MCF 10A (cell line): ENCODE results near the gene ZNF467. TPM values are rescaled to one million over a fixed set of nuclear protein-coding genes. Genes with fewer than 3 reads are reported as not detected.

Source experiments
- BruUV-seq: library from RNA; stranded (reverse); fragments of 400-500 nt; replicated peaks from 2 replicates; lab custom pipeline; 2021; lab: Mats Ljungman, UMichigan
- CTCF ChIA-PET: fragments of 300-600 bp; sonication (Branson Sonifier 250); formaldehyde crosslinking; extraction: SDS; loops from one replicate; lab custom pipeline; 2021; ENCODE audit warnings: antibody characterized with exemption, inconsistent platforms; lab: Yijun Ruan, JAX
- POLR2A ChIA-PET: fragments of 300-600, 350-650 bp; sonication (Branson Sonifier 250); formaldehyde crosslinking; extraction: SDS; loops from one replicate; lab custom pipeline; 2020; ENCODE audit warnings: antibody characterized with exemption, inconsistent platforms; lab: Yijun Ruan, JAX
- DNase-seq: peaks from one replicate; pipeline ENCODE4 v3.0.0-alpha.2; 2018; ENCODE audit not compliant: unreplicated experiment
- H3K27ac Mint-ChIP-seq: one replicate; pipeline ENCODE4 v1.8.0; 2022; ENCODE audit warnings: mild to moderate bottlenecking, low read depth, mixed read lengths; ENCODE audit not compliant: unreplicated experiment
- H3K27me3 Mint-ChIP-seq: one replicate; pipeline ENCODE4 v1.8.0; 2022; ENCODE audit warnings: mixed read lengths; ENCODE audit not compliant: insufficient read depth, unreplicated experiment
- H3K36me3 Mint-ChIP-seq: one replicate; pipeline ENCODE4 v1.8.0; 2022; ENCODE audit warnings: mild to moderate bottlenecking, moderate library complexity, mixed read lengths; ENCODE audit not compliant: insufficient read depth, unreplicated experiment
- H3K4me1 Mint-ChIP-seq: one replicate; pipeline ENCODE4 v1.8.0; 2022; ENCODE audit warnings: mixed read lengths; ENCODE audit not compliant: insufficient read depth, unreplicated experiment
- H3K4me3 Mint-ChIP-seq: one replicate; pipeline ENCODE4 v1.8.0; 2022; ENCODE audit warnings: mild to moderate bottlenecking, moderate library complexity, mixed read lengths; ENCODE audit not compliant: unreplicated experiment
- H3K9me3 Mint-ChIP-seq: one replicate; pipeline ENCODE4 v1.8.0; 2022; ENCODE audit warnings: mixed read lengths; ENCODE audit not compliant: unreplicated experiment
- intact Hi-C: fragments of 100-400 bp; cut with micrococcal nuclease; formaldehyde crosslinking; loops from 2 replicates; pipeline ENCODE4 v1.14.1; 2022
- total RNA-seq: library from RNA; stranded (reverse); gene quantifications from 2 replicates; pipeline ENCODE4 v1.2.3, GENCODE V29; 2022
- TF ChIP-seq, protein P1 (sequence below): fragments of 200-600 bp; IDR thresholded peaks from one replicate; pipeline ENCODE4 v1.8.0; 2022; ENCODE audit warnings: antibody characterized with exemption, mild to moderate bottlenecking; ENCODE audit not compliant: unreplicated experiment

Gene ZNF467
- total RNA-seq, 1 experiment from 2014 or later, result 3.7 TPM

DNA sequence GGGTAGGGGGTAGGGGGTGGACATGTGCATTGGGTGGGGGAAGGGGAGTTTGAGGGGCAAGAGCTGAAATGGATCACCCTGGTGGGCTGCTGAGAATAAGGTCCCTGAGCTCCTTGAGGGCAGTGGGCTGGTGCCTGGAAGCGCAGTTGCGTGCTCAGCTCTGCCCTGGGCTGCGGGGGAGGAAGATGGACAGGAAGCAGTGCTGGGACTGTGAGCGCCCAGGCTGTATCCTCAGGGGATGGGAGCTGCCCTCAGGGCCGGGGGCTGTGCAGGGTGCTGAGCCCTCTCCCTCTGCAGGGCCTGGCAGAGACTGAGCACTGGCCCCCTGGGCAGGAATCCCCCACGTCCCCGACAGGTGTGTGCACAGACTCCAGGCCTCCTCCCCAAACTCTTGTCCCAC is 24.4 kb upstream of the ZNF467 start:
- TF ChIP-seq, protein P1, sequence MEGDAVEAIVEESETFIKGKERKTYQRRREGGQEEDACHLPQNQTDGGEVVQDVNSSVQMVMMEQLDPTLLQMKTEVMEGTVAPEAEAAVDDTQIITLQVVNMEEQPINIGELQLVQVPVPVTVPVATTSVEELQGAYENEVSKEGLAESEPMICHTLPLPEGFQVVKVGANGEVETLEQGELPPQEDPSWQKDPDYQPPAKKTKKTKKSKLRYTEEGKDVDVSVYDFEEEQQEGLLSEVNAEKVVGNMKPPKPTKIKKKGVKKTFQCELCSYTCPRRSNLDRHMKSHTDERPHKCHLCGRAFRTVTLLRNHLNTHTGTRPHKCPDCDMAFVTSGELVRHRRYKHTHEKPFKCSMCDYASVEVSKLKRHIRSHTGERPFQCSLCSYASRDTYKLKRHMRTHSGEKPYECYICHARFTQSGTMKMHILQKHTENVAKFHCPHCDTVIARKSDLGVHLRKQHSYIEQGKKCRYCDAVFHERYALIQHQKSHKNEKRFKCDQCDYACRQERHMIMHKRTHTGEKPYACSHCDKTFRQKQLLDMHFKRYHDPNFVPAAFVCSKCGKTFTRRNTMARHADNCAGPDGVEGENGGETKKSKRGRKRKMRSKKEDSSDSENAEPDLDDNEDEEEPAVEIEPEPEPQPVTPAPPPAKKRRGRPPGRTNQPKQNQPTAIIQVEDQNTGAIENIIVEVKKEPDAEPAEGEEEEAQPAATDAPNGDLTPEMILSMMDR, result no peak
- no TSS peak for BruUV-seq
- intact Hi-C loops, result no loop called here
- Mint-ChIP-seq H3K27ac (no peak overlapping the region), H3K36me3 (no peaks in the 10 kb centered on the region), H3K9me3 (no peaks in the 10 kb centered on the region), H3K27me3 (peaks cover 13% of the 10 kb centered on the region), H3K4me1 (peaks cover 10% of the 10 kb centered on the region), H3K4me3 (no peak overlapping the region)
- DNase-seq, result no peak
- POLR2A ChIA-PET, result no interaction called here
- CTCF ChIA-PET, result interaction anchor here (3.0 kb wide), 1 partner anchor 9 kb away, joined by 15 read pairs; no protein-coding TSS in a partner anchor

DNA sequence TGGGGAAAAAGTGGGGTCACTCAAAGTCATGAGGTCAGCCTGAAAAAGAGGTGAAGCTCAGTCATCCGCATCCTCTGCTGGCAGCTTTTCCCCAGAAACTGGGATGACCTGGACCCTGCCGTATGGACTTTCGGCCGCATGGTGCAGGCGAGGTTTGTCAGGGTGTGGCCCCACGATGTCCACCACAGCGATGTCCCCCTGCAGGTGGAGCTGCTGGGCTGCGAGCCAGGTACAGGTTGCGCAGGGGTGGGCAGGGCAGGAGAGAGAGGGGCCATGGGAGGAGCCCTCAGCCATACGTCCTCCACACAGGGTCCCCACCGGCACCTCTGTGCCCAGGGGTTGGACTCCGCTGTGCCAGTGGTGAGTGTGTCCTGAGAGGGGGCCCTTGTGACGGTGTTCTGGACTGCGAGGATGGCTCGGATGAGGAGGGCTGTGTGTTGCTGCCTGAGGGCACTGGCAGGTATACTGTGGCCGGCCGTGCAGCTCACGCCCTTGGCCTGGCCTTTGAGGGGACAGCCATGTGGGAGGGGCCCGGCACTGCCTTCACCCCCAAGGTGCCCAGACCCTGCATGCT is 23.0 kb upstream of the ZNF467 start:
- H3K36me3 Mint-ChIP-seq, result no peaks in the 10 kb centered on the region
- no peak for DNase-seq
- no TSS peak for BruUV-seq
- POLR2A ChIA-PET, result no interaction called here
- intact Hi-C loops, result no loop called here
- H3K4me3 Mint-ChIP-seq, result no peak overlapping the region
- TF ChIP-seq, protein P1, result no peak
- CTCF ChIA-PET, result interaction anchor here (0.7 to 3.0 kb wide), 2 partner anchors 11 to 16 kb away, joined by 4 to 15 read pairs; no protein-coding TSS in a partner anchor
- H3K4me1 Mint-ChIP-seq, result peaks cover 10% of the 10 kb centered on the region
- no peaks in the 10 kb centered on the region for H3K9me3 Mint-ChIP-seq
- peaks cover 13% of the 10 kb centered on the region for H3K27me3 Mint-ChIP-seq
- no peak overlapping the region for H3K27ac Mint-ChIP-seq

DNA sequence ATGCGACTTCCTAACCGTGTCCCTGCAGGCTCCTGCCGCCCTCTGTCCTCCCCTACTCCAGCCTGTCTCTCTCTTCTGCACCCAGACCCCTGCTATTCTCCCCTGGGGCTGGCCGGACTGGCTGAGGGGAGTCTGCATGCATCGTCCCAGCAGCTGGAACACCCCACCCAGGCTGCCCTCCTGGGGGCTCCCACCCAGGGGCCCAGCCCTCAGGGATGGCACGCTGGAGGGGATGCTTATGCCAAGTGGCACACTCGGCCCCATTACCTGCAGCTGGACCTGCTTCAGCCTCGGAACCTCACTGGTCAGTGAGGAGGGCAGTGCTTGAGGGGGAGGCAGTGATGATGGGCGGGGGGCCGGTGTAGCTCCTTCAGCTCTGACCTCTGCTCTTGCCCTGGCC is 21.7 kb upstream of the ZNF467 start:
- no peak for DNase-seq
- H3K9me3 Mint-ChIP-seq, result no peaks in the 10 kb centered on the region
- BruUV-seq, result no TSS peak
- ChIA-PET POLR2A (no interaction called here), CTCF (interaction anchor here (0.6 to 1.3 kb wide), 3 partner anchors 10 to 964 kb away, joined by 3 to 4 read pairs (median 4); no protein-coding TSS in a partner anchor)
- intact Hi-C loops, result no loop called here
- TF ChIP-seq, protein P1, result no peak
- H3K27ac Mint-ChIP-seq, result no peak overlapping the region
- peaks cover 13% of the 10 kb centered on the region for H3K27me3 Mint-ChIP-seq
- H3K36me3 Mint-ChIP-seq, result no peaks in the 10 kb centered on the region
- no peak overlapping the region for H3K4me3 Mint-ChIP-seq
- peaks cover 10% of the 10 kb centered on the region for H3K4me1 Mint-ChIP-seq

DNA sequence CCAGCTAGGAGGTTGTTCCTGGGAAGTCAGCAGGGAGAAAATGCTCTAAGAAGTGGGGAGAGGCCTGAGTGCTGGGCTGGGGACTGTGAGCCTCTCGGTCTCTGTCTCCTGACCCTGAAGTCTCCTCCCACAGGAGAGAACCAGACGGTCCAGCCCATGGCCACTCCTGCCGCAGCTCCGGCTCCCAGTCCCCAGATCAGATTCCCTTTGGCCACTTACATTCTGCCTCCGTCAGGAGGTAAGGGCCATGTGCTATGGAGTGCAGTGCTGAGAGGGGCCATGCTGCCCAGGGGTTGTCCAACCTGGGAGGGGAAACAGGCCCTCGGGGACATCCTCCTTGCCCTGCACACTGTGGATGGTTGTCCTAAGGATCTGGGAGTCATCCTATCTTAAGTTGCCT is 21.3 kb upstream of the ZNF467 start:
- Mint-ChIP-seq H3K36me3 (no peaks in the 10 kb centered on the region), H3K4me1 (peaks cover 10% of the 10 kb centered on the region), H3K27me3 (peaks cover 13% of the 10 kb centered on the region), H3K9me3 (no peaks in the 10 kb centered on the region), H3K4me3 (no peak overlapping the region), H3K27ac (no peak overlapping the region)
- no peak for DNase-seq
- BruUV-seq, result no TSS peak
- TF ChIP-seq, protein P1, result no peak
- intact Hi-C loops, result no loop called here
- ChIA-PET POLR2A (interaction anchor here (0.9 kb wide), 1 partner anchor 43 kb away, joined by 3 read pairs; the partner anchor contains the start of gene ZNF862), CTCF (interaction anchor here (0.6 to 1.3 kb wide), 6 partner anchors 10 to 1195 kb away, joined by 3 to 6 read pairs (median 4); no protein-coding TSS in a partner anchor)
